HepG2 (cell line): ENCODE results near the gene TIAM2. TPM values are rescaled to one million over a fixed set of nuclear protein-coding genes. Genes with fewer than 3 reads are reported as not detected.
"Not testable (repeated sequence)": the region's sequence is repeated elsewhere in the genome, so short reads cannot be mapped to it uniquely, and the experiment has no call there.

Source experiments
- ATAC-seq: fragments of 200-7000 bp; cut with Tn5 transposase; 3 replicates; pipeline ENCODE4 v1.9.1; 2020; ENCODE audit warnings: mild to moderate bottlenecking, moderate library complexity
- BruUV-seq: library from RNA; stranded (reverse); fragments of 400-500 nt; replicated peaks from 2 replicates; lab custom pipeline; 2021; lab: Mats Ljungman, UMichigan
- CTCF ChIA-PET: fragments of 300-600 bp; formaldehyde crosslinking; extraction: SDS; loops from one replicate; lab custom pipeline; 2021; ENCODE audit warnings: low total read pairs, inconsistent platforms, low intra/inter-chr PET ratio; lab: Yijun Ruan, JAX
- POLR2A ChIA-PET: fragments of 350-600 bp; sonication (Branson Sonifier 250); formaldehyde crosslinking; loops from one replicate; lab custom pipeline; 2020; ENCODE audit warnings: antibody characterized with exemption, inconsistent platforms; lab: Yijun Ruan, JAX
- DNase-seq: peaks from one replicate; pipeline ENCODE4 v3.0.0-alpha.2; 2015; ENCODE audit warnings: low spot score
- FAIRE-seq: peaks from 3 replicates; lab custom pipeline; 2011; peaks lifted over from hg19 to GRCh38; lab: Jason Lieb, UNC
- H2AFZ ChIP-seq: one replicate; pipeline ENCODE4 v1.6.1; 2011; ENCODE audit warnings: low read length, inconsistent platforms
- H3K27ac ChIP-seq: fragments of 300-600 bp; 3 replicates; pipeline ENCODE4 v1.8.0; 2011; ENCODE audit warnings: mixed run types, mild to moderate bottlenecking, mixed read lengths, low read length, inconsistent platforms; ENCODE audit not compliant: insufficient read depth; ENCODE audit errors: extremely low read length
- H3K27me3 ChIP-seq, 2 experiments: fragments of 200-600 bp in 1 of 2; 2 replicates in 1 of 2; 3 replicates in 1 of 2; pipeline versions ENCODE4 v1.6.0 to v1.8.0; 2011; ENCODE audit warnings: low read length in 2 of 2, mild to moderate bottlenecking in 2 of 2, moderate library complexity in 2 of 2, inconsistent platforms in 1 of 2; ENCODE audit not compliant: insufficient read depth in 2 of 2, control insufficient read depth in 1 of 2
- H3K36me3 ChIP-seq, 2 experiments: fragments of 200-600 bp in 1 of 2; replicated peaks in 1 of 2; 2 replicates in 1 of 2; 3 replicates in 1 of 2; pipeline versions ENCODE4 v1.5.1 to v1.8.0; 2011; ENCODE audit warnings: low read length in 2 of 2, inconsistent platforms in 1 of 2; ENCODE audit not compliant: insufficient read depth in 2 of 2, control insufficient read depth in 1 of 2
- H3K4me1 ChIP-seq: 2 replicates; pipeline ENCODE4 v1.5.1; 2012; ENCODE audit warnings: low read length, inconsistent platforms; ENCODE audit not compliant: insufficient read depth
- H3K4me2 ChIP-seq: 2 replicates; pipeline ENCODE4 v1.6.0; 2011; ENCODE audit warnings: low read depth, low read length, inconsistent platforms
- H3K4me3 ChIP-seq, 3 experiments: fragments of 200-600 bp in 1 of 3; sonication (generic), shearing (Covaris generic) in 1 of 3; replicated peaks in 1 of 3; 2 replicates each; pipeline ENCODE4 v1.5.1; 2011 to 2016; ENCODE audit warnings: low read length in 3 of 3, inconsistent platforms in 2 of 3, low read depth in 2 of 3, mild to moderate bottlenecking in 2 of 3, control low read depth in 1 of 3, mixed read lengths in 1 of 3; ENCODE audit not compliant: insufficient read depth in 1 of 3
- H3K79me2 ChIP-seq: one replicate; pipeline ENCODE4 v1.6.1; 2011; ENCODE audit warnings: low read length, inconsistent platforms; ENCODE audit not compliant: insufficient read depth
- H3K9ac ChIP-seq: 2 replicates; pipeline ENCODE4 v1.6.0; 2011; ENCODE audit warnings: mild to moderate bottlenecking, low read depth, low read length, inconsistent platforms; ENCODE audit not compliant: insufficient read depth
- H3K9me3 ChIP-seq: 2 replicates; pipeline ENCODE4 v1.5.1; 2012; ENCODE audit warnings: mild to moderate bottlenecking, low read length
- H4K20me1 ChIP-seq: 2 replicates; pipeline ENCODE4 v1.6.0; 2011; ENCODE audit warnings: inconsistent platforms, mild to moderate bottlenecking, low read length, moderate library complexity; ENCODE audit not compliant: insufficient read depth
- CCDC6 ChIP-seq: sonication (generic); formaldehyde crosslinking; IDR thresholded peaks from 2 replicates; pipeline ENCODE4 v1.8.1; 2022; ENCODE audit warnings: mild to moderate bottlenecking, missing genetic modification reagents, moderate library complexity
- MED13 ChIP-seq: sonication (generic); formaldehyde crosslinking; IDR thresholded peaks from 2 replicates; pipeline ENCODE4 v1.5.0; 2020; ENCODE audit warnings: missing genetic modification reagents
- ZNF747 ChIP-seq: sonication (generic); formaldehyde crosslinking; IDR thresholded peaks from 2 replicates; pipeline ENCODE4 v1.8.1; 2023; ENCODE audit warnings: missing genetic modification reagents, mild to moderate bottlenecking, borderline replicate concordance
- ZNF841 ChIP-seq: sonication (generic); formaldehyde crosslinking; IDR thresholded peaks from 2 replicates; pipeline ENCODE4 v1.8.1; 2023; ENCODE audit warnings: missing genetic modification reagents, borderline replicate concordance
- WGBS: methylation state at CpG from one replicate; pipeline ENCODE4 v1.1.6; 2017; ENCODE audit warnings: low lambda C conversion rate; 5-methylcytosine and 5-hydroxymethylcytosine counted together
- in situ Hi-C: cut with HindIII; loops from 2 replicates; pipeline ENCODE4 v1.10.0; 2017; ENCODE audit warnings: low pct_unique_long_range_greater_than_20kb; ENCODE audit not compliant: extremely low pct_ligation_motif_present
- intact Hi-C: fragments of 100-400 bp; cut with micrococcal nuclease; formaldehyde crosslinking; loops from one replicate; pipeline ENCODE4 v1.10.0; 2022; ENCODE audit not compliant: unreplicated experiment
- polyA plus RNA-seq, 8 experiments: library from polyadenylated mRNA; depleted of rRNA in 3 of 8; stranded (reverse) in 7 of 8; unstranded in 1 of 8; fragments of >200 nt; fragmentation: Illumina TruSeq in 4 of 8; extraction: Trizol in 4 of 8; gene quantifications; 2 replicates each; pipeline versions ENCODE4 v1.2.1 to v1.2.3, GENCODE V29; 2011 to 2016; ENCODE audit warnings: low read depth in 4 of 8, missing spikeins in 1 of 8, mixed read lengths in 1 of 8; ENCODE audit not compliant: insufficient read depth in 1 of 8
- total RNA-seq, 5 experiments: library from RNA; depleted of rRNA; stranded (reverse); fragments of >200 nt; fragmentation: Illumina TruSeq; extraction: Trizol; gene quantifications; 2 replicates each; pipeline ENCODE4 v1.2.3, GENCODE V29; 2016; ENCODE audit warnings: low read depth in 1 of 5

Gene TIAM2
- total and polyA plus RNA-seq, 2 of the 13 experiments (the other 11 are each of a cell fraction or from before 2014, with no cell fraction given) = 4.1 to 4.5 TPM

GRCh38 chr6:155183095-155183494 lies 188.0 kb downstream of the TIAM2 start:
- intact Hi-C loops = no loop called here
- no peaks in the 10 kb centered on the region for H4K20me1 ChIP-seq
- TF ChIP-seq MED13 (no peak), CCDC6 (CRISPR knock-in tag) (no peak), ZNF841 (CRISPR knock-in tag) (no peak), ZNF747 (CRISPR knock-in tag) (no peak)
- TF ChIP-seq, all 625 proteins: peak for 0
- no peaks in the 10 kb centered on the region for H3K79me2 ChIP-seq
- BruUV-seq = no TSS peak
- peaks cover 19% of the 10 kb centered on the region for H3K4me1 ChIP-seq
- DNase-seq (no peak), FAIRE-seq (no peak), ATAC-seq (peak; percentile 45)
- H3K36me3 ChIP-seq = no peaks in the 10 kb centered on the region
- POLR2A ChIA-PET = no interaction called here
- CTCF ChIA-PET = no interaction called here
- H3K4me2 ChIP-seq = 0 out of 2 replicates have a peak overlapping the region, but pooled peaks have one; percentile 2
- H3K4me3 ChIP-seq = no peak overlapping the region
- in situ Hi-C loops = no loop called here
- H3K9ac ChIP-seq = no peak overlapping the region
- peak overlapping the region; percentile 5 for H2AFZ ChIP-seq
- no peaks in the 10 kb centered on the region for H3K9me3 ChIP-seq
- WGBS = 41% methylated on average over 5 of the region's 5 CpGs
- H3K27me3 ChIP-seq = no peaks in the 10 kb centered on the region
- no peak overlapping the region for H3K27ac ChIP-seq

- 87% methylated on average over 9 of the region's 9 CpGs for WGBS
- CTCF ChIA-PET, DNase-seq, H2AFZ ChIP-seq, H3K9me3 ChIP-seq, POLR2A ChIA-PET, BruUV-seq, H4K20me1 ChIP-seq, H3K4me2 ChIP-seq, FAIRE-seq, intact Hi-C loops, in situ Hi-C loops, H3K27ac ChIP-seq, H3K4me3 ChIP-seq, H3K9ac ChIP-seq, H3K27me3 ChIP-seq, H3K36me3 ChIP-seq, H3K79me2 ChIP-seq, ATAC-seq: not testable (repeated sequence)
- H3K4me1 ChIP-seq = peaks cover 32% of the 10 kb centered on the region
Measured at GRCh38 chr6:155185041-155185440, 189.9 kb downstream of the TIAM2 start.
